IMR-90 (cell line): ENCODE measurements around the gene HSBP1L1.

ENCODE experiments used
- BHLHE40 ChIP-seq: fragments of 150-350 bp; IDR thresholded peaks from 2 replicates; pipeline ENCODE4 v1.6.1; 2016; ENCODE audit warnings: mild to moderate bottlenecking, low read depth, low read length
- CEBPB ChIP-seq: IDR thresholded peaks from 2 replicates; pipeline ENCODE4 v1.6.1; 2012; ENCODE audit warnings: low read depth, low read length, improper control_type of control experiment
- FOS ChIP-seq: fragments of 150-350 bp; IDR thresholded peaks from 2 replicates; pipeline ENCODE4 v1.6.1; 2016; ENCODE audit warnings: low read depth, low read length
- MAFK ChIP-seq: IDR thresholded peaks from 2 replicates; pipeline ENCODE4 v1.6.1; 2012; ENCODE audit warnings: low read depth, low read length, improper control_type of control experiment
- MXI1 ChIP-seq: IDR thresholded peaks from 2 replicates; pipeline ENCODE4 v1.6.1; 2012; ENCODE audit warnings: low read depth, mild to moderate bottlenecking, low read length, moderate library complexity, borderline replicate concordance
- NFE2L2 ChIP-seq: fragments of 150-350 bp; IDR thresholded peaks from 2 replicates; pipeline ENCODE4 v1.6.1; 2016; ENCODE audit warnings: low read depth, mild to moderate bottlenecking, low read length
- POLR2A ChIP-seq: IDR thresholded peaks from 2 replicates; pipeline ENCODE4 v1.6.1; 2012; ENCODE audit warnings: mild to moderate bottlenecking, low read depth, low read length
- RAD21 ChIP-seq: IDR thresholded peaks from 2 replicates; pipeline ENCODE4 v1.6.1; 2012; ENCODE audit warnings: low read length, improper control_type of control experiment
- RCOR1 ChIP-seq: IDR thresholded peaks from 2 replicates; pipeline ENCODE4 v1.6.1; 2012; ENCODE audit warnings: mild to moderate bottlenecking, low read length, improper control_type of control experiment; ENCODE audit not compliant: insufficient replicate concordance
- RFX5 ChIP-seq: IDR thresholded peaks from 2 replicates; pipeline ENCODE4 v1.8.0; 2012; ENCODE audit warnings: low read depth, mild to moderate bottlenecking, low read length, moderate library complexity
- SMC3 ChIP-seq: fragments of 150-350 bp; IDR thresholded peaks from 2 replicates; pipeline ENCODE4 v1.6.1; 2016; ENCODE audit warnings: low read depth, mild to moderate bottlenecking, antibody characterized with exemption, low read length, moderate library complexity
- TF ChIP-seq, protein P1 (sequence below): conservative IDR thresholded peaks from 2 replicates; pipeline ENCODE4 v1.5.1; 2012; ENCODE audit warnings: mild to moderate bottlenecking, low read depth, low read length, improper control_type of control experiment
- TF ChIP-seq, protein P2 (sequence below): fragments of 150-350 bp; IDR thresholded peaks from 2 replicates; pipeline ENCODE4 v1.6.1; 2017; ENCODE audit warnings: mild to moderate bottlenecking, antibody characterized with exemption, low read length, low read depth
- TF ChIP-seq, protein P3 (sequence below): fragments of 150-350 bp; IDR thresholded peaks from 2 replicates; pipeline ENCODE4 v1.6.1; 2016; ENCODE audit warnings: low read depth, mild to moderate bottlenecking, low read length, moderate library complexity, borderline replicate concordance

DNA sequence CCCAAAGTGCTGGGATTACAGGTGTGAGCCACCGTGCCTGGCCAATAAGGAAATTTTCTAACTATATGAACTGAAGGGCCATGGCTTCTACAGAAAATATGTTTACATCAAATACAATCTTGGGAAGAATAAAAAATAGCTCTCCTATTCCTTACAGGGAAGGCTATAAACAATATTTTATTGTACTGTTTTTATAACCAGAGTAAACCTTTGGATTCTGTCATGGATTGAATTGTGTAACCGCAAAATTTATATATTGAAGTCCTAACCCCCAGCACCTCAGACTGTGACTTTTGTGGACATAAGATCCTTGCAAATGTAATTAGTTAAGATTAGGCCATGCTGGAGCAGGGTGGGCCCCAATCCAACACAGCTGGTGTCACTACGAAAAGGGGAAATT lies 8.3 kb downstream of the HSBP1L1 start:
- TF ChIP-seq, protein P1, sequence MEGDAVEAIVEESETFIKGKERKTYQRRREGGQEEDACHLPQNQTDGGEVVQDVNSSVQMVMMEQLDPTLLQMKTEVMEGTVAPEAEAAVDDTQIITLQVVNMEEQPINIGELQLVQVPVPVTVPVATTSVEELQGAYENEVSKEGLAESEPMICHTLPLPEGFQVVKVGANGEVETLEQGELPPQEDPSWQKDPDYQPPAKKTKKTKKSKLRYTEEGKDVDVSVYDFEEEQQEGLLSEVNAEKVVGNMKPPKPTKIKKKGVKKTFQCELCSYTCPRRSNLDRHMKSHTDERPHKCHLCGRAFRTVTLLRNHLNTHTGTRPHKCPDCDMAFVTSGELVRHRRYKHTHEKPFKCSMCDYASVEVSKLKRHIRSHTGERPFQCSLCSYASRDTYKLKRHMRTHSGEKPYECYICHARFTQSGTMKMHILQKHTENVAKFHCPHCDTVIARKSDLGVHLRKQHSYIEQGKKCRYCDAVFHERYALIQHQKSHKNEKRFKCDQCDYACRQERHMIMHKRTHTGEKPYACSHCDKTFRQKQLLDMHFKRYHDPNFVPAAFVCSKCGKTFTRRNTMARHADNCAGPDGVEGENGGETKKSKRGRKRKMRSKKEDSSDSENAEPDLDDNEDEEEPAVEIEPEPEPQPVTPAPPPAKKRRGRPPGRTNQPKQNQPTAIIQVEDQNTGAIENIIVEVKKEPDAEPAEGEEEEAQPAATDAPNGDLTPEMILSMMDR, result no peak
- TF ChIP-seq POLR2A (no peak), SMC3 (no peak), RAD21 (no peak), CEBPB (no peak), RCOR1 (no peak), MXI1 (no peak), NFE2L2 (no peak), BHLHE40 (no peak), FOS (no peak), MAFK (no peak), RFX5 (no peak)
- TF ChIP-seq, protein P2, sequence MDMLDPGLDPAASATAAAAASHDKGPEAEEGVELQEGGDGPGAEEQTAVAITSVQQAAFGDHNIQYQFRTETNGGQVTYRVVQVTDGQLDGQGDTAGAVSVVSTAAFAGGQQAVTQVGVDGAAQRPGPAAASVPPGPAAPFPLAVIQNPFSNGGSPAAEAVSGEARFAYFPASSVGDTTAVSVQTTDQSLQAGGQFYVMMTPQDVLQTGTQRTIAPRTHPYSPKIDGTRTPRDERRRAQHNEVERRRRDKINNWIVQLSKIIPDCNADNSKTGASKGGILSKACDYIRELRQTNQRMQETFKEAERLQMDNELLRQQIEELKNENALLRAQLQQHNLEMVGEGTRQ, result no peak
- TF ChIP-seq, protein P3, sequence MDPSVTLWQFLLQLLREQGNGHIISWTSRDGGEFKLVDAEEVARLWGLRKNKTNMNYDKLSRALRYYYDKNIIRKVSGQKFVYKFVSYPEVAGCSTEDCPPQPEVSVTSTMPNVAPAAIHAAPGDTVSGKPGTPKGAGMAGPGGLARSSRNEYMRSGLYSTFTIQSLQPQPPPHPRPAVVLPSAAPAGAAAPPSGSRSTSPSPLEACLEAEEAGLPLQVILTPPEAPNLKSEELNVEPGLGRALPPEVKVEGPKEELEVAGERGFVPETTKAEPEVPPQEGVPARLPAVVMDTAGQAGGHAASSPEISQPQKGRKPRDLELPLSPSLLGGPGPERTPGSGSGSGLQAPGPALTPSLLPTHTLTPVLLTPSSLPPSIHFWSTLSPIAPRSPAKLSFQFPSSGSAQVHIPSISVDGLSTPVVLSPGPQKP, result no peak
